HCEC 1CT (cell line): Measurements from ENCODE around the gene SYNPR.
A peak's percentile ranks its signal among the peaks of the same experiment; 100 is the strongest.

ENCODE experiments used
- DNase-seq: peaks from one replicate; pipeline ENCODE4 v3.0.0-alpha.2; 2017

The SYNPR gene

DNA sequence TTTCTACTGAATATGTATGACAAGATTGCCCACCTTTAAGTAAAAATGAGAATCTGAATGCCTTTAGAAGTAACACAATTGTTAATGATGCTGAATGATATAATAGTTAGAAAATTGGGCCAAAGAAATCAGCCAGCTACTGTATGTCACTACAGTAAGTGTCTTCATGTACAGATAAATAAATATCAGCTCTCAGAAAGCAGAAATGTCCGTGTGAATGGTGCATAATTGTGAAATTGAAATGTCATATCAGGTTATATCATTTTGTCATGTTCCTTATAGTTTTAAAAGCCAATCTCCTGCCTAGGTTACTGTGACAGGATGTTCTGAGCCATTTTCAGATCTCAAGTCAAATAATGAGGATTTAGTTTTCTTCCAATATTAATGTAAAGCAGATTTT lies 283.8 kb downstream of the SYNPR start:
- no peak for DNase-seq

DNA sequence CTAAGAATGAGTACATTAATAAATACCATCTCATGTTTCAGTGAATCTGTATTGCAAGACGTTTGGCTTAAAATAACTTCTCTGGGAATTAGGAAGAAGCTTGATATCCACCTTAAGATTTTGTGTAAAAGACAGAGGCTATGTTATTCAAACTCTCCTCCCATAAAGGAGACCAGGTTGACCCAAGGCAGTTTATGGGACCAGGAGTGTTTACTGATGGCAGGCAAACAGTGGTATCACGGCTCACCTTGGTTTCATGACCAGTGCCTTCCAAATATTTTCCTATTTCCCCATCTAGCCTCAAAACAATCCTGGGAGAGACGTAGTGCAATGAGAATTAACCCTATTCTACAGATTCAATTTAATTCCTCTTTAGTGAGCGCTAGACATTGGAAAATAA lies 284.2 kb downstream of the SYNPR start:
- no peak for DNase-seq

DNA sequence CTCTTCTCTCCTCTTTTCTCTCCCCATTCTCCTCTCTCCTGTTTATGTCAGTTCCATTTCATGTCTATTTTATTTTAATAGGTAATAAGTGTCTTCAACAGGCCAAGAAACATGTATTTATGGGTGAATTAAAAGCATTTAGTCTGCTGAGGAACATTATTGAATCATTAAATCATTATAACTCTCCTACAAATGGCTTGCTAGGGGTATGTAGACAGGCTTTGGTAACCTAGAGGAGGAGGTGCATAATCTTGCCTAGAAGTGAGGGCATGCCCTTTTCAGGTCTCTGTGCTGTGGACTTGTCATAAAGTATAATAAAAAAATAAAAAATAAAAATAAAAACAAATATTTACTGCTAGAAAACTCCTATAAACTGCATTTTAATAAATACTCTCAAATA lies 285.5 kb downstream of the SYNPR start:
- DNase-seq = no peak

DNA sequence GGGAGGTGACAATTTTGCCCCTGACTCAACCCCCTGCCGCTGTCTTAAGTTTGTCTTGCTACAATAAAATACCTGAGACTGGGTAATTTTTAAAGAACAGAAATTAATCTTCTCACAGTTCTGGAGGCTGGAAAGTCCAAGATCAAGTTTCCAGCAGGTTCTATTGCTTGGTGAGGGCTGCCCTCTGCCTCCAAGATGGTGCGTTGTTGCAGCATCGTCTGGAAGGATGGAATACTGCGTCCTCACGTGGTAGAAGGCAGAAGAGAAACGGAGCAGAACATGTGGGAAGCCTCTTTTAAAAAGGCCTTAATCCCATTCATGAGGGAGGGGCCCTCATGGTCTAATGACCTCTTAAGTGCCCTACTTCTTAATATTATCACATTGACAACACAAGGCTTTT lies 287.1 kb downstream of the SYNPR start:
- no peak for DNase-seq

DNA sequence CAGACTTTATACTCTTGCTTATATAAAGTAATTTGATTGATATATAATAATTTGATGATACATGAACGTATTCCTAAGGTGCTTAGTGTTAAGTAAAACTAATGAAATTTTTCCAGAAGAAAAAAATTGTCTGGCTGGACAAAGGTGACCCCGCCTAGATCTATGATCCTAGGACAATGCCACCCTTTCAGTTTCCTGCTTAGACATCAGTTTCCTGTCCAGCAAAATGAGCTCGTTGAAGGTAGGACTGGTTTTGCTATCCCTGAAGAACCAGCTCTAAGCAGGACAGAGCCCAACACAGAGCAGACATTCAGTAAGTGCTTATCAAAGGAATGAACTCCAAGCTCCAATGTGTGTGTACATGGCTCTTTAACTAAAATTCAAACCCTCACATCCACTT lies 293.6 kb downstream of the SYNPR start:
- no peak for DNase-seq

DNA sequence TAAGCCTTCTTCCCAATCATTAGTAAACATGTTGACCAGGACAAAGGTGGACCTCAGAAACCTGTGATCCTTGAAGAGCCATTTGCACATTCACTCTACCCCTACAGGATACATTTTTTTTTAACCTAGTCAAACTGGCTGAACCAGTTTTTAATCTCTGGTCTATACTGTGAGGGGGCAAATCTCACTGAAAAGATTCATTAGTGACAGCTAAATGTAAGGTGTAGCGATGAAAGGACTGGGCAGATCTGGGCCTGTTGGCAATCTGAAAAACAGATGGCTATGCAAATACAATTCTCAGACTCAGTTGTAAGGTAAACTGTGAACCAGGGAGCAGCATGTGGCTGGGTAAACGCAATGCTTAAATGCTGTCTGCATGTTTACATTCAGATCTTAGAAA lies 298.7 kb downstream of the SYNPR start:
- DNase-seq = no peak

DNA sequence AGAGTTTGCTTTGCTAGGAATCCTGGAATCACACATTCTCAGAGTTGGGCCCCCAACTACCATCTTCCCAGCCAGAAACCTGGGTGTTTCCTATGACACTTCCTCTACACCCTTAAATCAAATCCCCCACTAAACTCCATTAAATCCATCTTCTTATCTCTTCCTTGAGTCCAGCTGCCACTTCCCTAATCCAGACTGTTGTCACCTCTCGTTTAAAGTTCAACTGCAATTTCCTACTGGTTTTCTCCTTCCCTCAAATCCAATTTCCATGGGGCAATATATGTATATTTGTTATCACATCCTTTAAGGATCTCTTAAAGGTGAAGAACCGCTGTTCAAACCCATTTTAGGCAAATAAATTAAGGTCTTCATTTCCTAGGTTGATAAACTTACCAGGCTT lies 300.8 kb downstream of the SYNPR start:
- no peak for DNase-seq

DNA sequence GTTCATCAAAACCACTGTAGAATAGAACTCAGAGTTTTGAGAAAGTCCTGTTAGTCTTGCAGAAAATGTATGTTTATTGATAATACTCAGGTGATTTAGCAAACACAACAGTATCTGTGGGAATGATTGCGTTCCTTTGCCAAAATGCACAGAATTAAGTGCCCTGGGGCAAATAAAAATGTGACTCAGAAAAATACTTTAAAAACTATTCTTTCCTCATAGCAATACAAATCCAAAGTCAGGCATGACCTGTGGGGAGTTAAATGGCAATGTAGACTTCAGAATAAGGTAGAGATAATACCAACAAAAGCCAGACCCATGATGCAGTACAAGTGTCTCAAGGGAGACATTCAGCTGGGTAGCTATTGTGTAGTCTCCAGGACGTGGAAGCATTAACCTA lies 302.0 kb downstream of the SYNPR start:
- DNase-seq = no peak

DNA sequence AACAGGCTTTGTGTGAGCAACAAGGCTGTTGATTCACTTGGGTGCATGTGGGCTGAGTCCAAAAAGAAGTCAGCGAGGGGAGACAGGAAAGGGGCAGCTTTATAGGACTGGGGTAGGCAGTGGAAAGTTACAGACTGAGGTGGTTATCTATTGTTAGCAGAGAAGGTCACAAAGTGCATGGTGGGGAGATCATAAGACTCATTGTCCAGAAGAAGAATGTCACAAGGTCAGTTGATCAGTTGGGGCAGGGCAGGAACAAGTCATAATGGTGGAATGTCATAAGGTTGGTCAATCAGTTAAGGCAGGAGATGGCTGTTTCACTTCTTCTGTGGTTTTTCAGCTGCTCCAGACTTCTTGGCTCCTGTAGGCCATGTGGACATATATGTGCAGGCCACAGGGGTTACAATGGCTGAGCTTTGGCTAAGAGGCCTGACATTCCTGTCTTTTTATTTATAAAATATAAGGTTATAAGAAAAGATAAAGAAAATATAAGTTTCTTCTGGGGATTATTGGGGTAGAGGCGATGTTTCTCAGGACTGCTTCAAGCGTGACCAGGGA lies 304.9 kb downstream of the SYNPR start:
- peak; percentile 39 for DNase-seq

DNA sequence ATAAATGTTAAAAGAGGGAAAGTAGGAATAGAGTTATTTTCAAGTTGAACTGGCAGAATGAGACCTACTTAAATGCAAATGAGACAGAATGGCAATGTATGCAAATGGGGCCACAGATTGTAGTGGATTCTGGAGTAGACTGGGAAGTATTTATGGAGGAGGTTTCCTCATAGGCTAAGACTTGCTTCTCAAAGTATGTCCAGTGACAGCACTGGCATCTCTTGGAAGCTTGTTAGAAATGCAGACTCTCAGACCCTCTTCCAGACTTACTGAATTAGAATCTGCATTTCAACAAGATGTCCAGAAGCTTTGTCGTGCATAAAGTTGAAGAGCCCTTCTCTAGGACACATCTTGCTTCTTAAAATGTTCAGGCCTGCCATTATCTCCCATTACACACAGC lies 306.6 kb downstream of the SYNPR start:
- no peak for DNase-seq

DNA sequence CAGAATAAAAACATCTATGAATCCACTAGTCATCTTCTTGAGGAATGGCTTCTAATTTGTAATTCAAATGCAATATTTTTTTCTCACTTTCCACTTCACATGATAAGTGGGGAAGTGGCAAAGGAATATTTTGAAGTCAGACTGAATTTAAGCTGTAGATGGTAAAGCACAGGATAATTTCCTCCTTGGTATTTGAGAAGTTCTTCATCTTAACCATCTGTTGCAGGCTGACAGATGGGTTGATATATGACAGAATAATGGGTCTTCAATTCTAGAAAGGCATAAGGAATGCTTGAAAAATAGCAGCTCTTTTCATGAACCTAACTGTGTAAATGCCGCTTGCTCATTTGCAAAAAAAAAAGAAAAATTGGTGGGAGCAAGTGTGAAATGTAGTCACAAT lies 307.8 kb downstream of the SYNPR start:
- DNase-seq = no peak

DNA sequence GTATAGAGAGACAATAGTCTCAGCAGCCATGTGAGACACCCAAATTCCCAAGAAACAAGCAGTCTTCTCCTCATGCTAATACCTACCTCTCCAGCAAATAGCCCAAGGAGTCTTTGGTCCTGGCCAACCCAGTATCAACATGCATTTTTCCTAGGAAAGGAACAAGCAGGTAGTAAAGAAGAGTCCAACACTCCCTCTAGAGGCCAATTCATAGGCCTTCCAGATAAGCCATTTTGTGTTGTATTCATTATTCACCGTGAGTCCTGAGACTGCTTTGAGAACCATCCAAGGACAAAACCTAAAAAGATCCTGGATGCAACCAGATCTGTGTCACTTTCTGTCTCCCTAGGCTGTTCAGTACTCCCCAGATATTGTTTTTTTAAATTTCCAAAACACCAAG lies 310.8 kb downstream of the SYNPR start:
- DNase-seq = no peak

DNA sequence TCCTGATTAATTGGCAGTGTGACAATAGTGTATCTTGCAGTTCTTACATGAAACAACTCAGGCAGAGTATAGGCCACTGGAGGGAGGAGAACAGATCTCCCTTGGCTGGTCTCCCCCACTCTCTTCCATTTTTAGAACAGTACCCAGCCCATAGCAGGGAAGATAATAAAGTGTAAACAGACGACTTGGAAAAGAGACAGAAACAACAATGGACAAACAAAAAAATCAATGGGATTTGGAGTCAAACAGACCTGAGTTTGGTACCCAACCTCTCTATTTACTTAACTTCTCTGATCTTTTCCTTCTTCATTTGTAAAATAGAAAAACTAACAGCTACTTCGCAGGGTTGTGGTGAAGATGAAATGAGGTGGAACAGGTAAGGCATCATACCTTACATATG lies 315.7 kb downstream of the SYNPR start:
- DNase-seq = no peak

DNA sequence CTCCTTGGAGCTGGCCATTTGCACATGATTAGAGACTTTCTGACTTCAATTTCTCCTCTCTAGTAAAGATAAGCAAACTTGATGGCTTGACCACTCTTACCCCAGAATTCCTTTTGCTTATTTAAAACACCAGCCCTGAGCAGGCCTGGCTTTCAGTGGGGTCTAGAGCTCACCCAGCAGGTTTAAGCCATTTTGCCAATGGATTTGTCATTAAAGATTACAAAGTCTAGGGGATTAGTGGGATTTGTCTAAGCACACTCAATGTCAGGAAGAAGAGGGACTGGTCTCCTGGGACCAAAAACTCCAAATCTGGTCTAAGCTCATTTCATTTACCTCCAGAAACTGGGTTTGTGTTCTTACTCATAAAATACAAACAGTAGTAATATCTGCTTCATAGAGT lies 317.1 kb downstream of the SYNPR start:
- no peak for DNase-seq

DNA sequence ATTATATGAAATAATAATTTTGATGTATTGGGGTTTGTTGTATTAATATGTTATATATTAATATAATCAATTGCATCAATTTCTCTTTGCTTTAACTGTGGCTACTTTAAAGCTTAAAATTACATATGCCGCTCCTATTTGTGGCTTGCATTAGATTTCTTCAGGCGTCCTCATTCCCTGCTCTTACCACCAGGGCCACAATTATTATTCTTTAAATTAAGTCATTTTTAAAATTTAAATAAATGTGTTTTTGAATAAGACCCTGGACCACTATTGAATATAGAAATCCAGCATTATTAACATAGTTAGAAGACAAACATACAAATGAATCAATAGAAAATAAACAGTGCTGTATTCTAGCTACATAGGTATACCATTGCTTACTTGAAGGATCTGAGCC lies 318.9 kb downstream of the SYNPR start:
- no peak for DNase-seq

DNA sequence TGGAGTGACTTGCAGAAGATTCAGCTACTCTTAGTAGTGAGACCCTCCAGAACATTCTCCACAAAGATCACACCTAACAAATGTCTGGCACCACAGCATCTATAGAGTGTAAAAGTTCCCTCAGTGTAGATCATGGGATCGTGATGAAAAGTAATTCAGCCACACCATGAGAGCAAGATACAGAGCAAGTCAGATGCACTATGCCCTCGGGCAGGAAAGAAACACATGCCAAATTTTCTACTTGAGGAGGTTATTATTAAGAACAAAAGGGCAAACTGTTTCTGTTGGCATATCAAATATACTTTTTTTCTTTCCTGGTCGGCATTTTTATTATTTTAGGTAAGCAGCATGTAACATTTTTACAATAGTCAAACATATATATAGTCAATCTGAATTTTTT lies 329.6 kb downstream of the SYNPR start:
- no peak for DNase-seq

DNA sequence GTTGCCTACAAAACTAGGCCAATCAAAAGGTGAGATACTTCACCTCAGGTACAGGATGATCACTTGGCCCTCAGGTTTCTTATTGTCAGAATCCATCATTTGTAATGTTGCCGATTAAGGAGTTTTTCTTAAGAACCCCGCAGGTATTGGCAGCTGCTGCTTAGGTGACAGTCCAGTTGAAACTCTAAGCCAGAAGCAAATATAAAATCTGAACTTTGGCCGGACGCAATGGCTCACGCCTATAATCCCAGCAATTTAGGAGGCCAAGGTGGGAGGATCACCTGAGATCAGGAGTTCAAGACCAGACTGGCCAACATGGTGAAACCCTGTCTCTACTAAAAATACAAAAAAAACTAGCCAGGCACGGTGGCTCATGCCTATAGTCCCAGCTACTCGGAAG lies 331.3 kb downstream of the SYNPR start:
- no peak for DNase-seq

DNA sequence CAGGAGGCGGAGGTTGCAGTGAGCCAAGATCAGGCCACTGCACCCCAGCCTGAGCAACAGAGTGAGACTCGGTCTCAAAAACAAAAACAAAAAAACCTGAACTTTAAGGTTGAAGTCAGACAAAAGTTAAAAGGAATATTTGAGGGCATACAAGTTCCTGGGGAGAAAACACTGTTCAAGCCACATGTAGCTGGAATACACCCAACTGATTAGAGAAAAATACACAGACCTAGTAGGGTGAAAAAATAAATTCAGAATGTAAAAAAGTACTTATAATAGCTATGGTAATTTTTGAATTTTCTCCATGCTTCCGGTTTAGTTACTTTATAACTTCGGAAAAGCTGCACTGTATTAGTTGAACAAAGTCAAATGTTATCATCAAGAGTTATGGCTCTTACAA lies 331.7 kb downstream of the SYNPR start:
- DNase-seq = no peak

DNA sequence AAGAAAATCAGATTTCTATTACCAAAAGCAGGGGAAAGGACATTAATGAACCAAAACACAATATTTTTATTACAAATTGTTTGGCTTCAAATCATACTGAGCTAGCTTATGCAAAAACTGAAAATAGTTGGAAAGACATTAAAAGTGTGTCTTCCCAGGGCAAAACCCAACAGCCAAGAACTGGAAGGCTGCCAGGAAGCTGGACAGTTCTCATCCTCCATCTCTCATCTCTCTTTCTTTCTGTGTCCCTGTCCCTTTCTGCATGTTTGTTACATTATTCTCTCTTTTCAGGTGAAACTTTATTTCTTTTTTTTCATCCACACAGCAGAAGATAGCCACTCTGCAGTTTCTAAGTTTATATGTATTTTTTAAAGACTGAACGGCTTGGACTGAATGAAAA lies 333.3 kb downstream of the SYNPR start:
- DNase-seq = no peak

DNA sequence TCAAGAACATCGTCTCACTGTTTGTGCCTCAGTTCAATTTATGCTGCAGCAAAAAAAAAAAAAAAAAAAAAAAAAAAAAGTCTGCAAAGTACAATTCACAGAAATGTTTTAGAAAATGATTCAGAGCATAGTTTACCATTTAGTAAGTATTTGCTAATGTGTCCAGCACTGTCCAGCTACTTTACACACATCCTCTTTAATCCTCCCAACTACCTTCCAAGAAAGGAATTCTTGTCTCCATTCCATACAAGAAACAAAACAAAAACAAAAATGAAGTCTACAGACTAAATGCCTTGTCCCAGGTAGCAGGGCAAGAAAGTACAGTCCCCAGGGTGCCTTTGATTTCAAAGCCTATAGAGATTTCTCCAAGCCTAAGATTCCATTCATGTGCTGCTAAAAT lies 335.5 kb downstream of the SYNPR start:
- peak; percentile 90 for DNase-seq

DNA sequence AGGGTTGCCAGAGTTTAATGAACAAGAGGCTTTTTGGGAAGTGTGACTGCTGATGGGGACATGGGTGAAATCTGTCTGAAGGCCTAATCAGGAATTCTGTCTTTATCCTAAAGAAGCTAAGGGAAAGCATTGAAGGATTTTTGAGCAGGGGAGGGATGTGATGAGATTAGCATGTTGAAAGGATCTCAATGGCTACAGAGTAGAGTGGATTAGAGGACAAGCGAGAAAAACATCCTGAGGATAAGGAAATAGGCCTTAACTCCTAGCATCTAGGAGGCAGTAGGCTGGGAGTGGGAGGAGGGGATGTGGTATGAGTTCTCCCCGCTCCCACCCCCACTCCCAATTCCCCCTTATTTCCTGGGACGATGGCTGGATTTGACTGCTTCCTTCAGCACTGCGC lies 339.3 kb downstream of the SYNPR start:
- no peak for DNase-seq

DNA sequence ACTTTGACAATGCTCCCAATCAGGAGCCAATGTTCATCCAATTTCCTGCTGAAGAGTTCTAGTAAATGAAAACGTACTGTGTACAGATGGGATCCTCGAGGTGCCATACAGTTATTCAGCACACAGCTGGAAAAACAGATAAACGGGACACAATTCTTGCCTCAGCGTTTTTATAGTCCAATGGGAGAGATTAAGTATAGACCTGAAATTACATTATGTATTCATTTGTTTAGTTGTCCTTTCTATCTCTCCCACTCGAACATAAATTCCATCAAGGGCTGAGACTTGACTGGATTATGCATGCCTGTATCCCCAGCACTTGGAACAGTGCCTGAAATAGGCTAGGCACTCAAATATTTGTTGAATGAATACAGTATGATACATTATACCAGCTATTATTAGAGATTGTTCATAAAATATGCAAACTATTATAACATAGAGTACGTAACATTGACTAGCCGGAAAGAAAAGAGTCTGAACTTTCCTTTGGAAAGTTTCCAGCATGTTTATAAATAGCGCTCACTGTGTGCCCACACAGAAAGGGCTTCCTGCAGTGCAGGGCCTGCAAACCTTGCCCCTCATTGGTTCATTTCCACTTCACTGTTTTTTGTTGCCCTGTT lies 346.9 kb downstream of the SYNPR start:
- DNase-seq = peak; percentile 97

DNA sequence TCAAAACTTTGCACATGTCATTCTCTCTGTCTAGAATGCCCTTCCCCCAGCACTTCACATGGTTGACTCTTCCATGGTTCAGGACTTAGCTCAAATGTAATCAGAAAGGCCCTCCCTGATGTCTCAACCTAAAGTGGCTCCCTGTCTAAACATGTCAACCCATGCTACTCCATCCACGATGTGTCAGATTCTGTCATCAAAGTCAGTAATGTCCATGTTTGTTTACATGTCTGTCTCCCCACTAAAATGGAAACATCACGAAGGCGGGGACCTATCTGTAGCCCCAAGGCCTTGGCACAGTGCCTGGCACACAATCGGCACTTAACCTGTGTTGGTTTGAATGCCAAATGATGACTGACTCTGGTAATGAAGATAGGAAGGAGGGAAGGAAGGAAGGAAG lies 353.6 kb downstream of the SYNPR start:
- no peak for DNase-seq

DNA sequence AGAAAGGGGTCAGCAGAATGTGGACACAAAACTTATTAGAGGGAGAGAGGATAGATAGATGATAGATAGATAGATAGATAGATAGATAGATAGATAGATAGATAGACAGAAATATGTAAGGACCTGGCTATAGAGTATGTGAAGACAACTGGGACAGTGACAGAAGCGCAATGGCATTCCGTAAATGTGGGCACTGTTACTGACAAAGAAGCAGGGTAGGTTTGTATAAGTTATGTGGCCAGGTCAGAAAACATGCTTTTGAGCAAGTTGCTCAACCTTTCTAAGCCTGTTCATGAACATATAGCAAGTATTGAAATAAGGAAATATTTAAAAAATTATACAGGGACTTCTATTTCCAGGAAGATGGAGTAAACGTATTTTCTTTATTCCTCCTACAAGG lies 357.1 kb downstream of the SYNPR start:
- no peak for DNase-seq

DNA sequence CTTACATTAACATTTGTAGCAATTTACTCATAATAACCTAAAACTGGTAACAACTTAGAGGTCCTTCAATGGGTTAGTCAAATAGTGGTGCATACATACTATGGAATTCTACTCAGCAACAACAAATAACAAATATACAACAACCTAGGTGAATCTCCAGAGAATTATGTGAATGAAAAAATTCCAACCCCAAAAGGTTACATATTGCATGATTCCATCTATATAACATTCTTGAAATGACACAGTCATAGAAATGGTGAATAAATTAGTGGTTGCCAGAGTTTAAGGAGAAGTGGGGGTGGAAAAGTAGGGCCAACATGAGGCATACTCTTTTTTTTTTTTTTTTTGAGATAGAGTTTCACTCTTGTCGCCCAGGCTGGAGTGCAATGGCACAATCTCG lies 361.7 kb downstream of the SYNPR start:
- DNase-seq = peak; percentile 57

DNA sequence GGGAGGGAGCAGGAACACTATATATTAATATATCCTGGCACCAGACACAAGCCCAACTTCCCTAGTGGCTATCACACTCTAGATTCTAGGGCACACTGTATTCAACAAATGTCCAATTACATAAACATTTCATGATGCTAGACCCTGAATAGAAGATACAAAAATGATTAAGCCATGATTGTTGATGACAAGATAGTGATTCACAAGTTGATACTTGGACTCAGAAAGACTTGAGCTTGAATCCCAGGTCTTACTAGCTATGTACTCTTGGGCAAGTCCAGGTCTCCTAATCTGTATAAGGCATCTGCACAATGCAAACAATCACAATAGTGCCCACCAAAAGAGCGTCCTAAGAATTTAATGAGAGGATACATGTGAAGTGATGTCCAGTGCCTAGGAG lies 364.4 kb downstream of the SYNPR start:
- peak; percentile 60 for DNase-seq
